Activated T-cell treated with anti-CD3 and anti-CD28 coated beads, Interleukin-2, amount 50 U/mL, for 72 hours (primary cell): Measurements from ENCODE around the gene AGGF1. TPM values are rescaled to one million over a fixed set of nuclear protein-coding genes. Genes with fewer than 3 reads are reported as not detected.
"Not testable (repeated sequence)": the region's sequence is repeated elsewhere in the genome, so short reads cannot be mapped to it uniquely, and the experiment has no call there.

Experiments used
- ATAC-seq, 2 donors: fragments of 150-1000 bp; cut with Tn5 transposase; replicated peaks in 1 of 2; 2 replicates each; pipeline ENCODE4 v1.10.0; 2021; ENCODE audit warnings: moderate library complexity in 2 of 2, mild to moderate bottlenecking in 1 of 2
- DNase-seq, 2 donors: peaks; one replicate each; pipeline ENCODE4 v3.0.0; 2021 to 2022; ENCODE audit warnings: mixed read lengths in 1 of 2
- H3K27ac Mint-ChIP-seq: one replicate; pipeline ENCODE4 v1.8.0; 2022; ENCODE audit warnings: mild to moderate bottlenecking, moderate library complexity, mixed read lengths
- H3K27me3 Mint-ChIP-seq: one replicate; pipeline ENCODE4 v1.8.0; 2022; ENCODE audit warnings: low read depth, mixed read lengths
- H3K36me3 Mint-ChIP-seq, 2 donors: one replicate each; pipeline ENCODE4 v1.8.0; 2022; ENCODE audit warnings: mixed read lengths in 2 of 2, mild to moderate bottlenecking in 1 of 2; ENCODE audit not compliant: insufficient read depth in 2 of 2
- H3K4me1 Mint-ChIP-seq: one replicate; pipeline ENCODE4 v1.8.0; 2022; ENCODE audit warnings: low read depth, mixed read lengths
- H3K4me3 Mint-ChIP-seq, 2 donors: one replicate each; pipeline ENCODE4 v1.8.0; 2022; ENCODE audit warnings: mild to moderate bottlenecking in 2 of 2, mixed read lengths in 2 of 2, moderate library complexity in 2 of 2
- H3K9me3 Mint-ChIP-seq, 2 donors: one replicate each; pipeline ENCODE4 v1.8.0; 2022; ENCODE audit warnings: mixed read lengths in 2 of 2
- total RNA-seq, 2 donors: library from RNA; stranded (reverse); gene quantifications; one replicate each; pipeline ENCODE4 v1.2.3, GENCODE V29; 2022

The AGGF1 gene
- total RNA-seq, 2 donors from 2014 or later = 19.1 to 22.8 TPM

- ATAC-seq (no peak), DNase-seq (no peak)
- Mint-ChIP-seq H3K27me3 (no peaks in the 10 kb centered on the region), H3K4me1 (peaks cover 29% of the 10 kb centered on the region), H3K4me3 (peak overlapping the region in 1 of 2 donors; percentile 31), H3K27ac (no peak overlapping the region), H3K9me3 (peaks cover 5 to 7% of the 10 kb centered on the region in 2 donors), H3K36me3 (peaks cover 14 to 30% of the 10 kb centered on the region in 2 donors)
These were observed 3.1 kb downstream of the AGGF1 start for GRCh38 chr5:77033338-77033737.

DNA sequence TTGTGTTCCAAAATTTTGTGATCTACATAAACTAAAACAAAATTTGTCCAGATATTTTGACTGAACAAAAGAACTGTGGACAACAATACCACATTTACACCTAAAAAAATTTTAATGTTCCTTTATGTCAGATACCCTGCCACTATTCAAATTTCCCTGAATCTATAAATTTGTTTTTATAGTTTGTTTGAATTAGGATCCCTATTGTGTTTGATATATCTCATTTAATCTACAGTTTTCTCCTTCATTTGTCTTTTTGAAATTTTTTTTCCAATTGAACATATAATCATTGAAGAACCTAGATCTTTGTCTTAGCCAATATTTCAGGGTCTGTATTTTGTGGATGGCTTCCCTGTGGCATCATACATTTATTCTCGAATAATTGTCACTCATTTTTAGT, 5.7 kb downstream of the AGGF1 start:
- no peaks in the 10 kb centered on the region for H3K27me3 Mint-ChIP-seq
- H3K27ac Mint-ChIP-seq = no peak overlapping the region
- H3K9me3 Mint-ChIP-seq = no peaks in the 10 kb centered on the region
- H3K4me3 Mint-ChIP-seq = no peak overlapping the region
- ATAC-seq (no peak), DNase-seq (no peak)
- H3K4me1 Mint-ChIP-seq = peaks cover 29% of the 10 kb centered on the region
- peaks cover 2 to 24% of the 10 kb centered on the region in 2 donors for H3K36me3 Mint-ChIP-seq

DNA sequence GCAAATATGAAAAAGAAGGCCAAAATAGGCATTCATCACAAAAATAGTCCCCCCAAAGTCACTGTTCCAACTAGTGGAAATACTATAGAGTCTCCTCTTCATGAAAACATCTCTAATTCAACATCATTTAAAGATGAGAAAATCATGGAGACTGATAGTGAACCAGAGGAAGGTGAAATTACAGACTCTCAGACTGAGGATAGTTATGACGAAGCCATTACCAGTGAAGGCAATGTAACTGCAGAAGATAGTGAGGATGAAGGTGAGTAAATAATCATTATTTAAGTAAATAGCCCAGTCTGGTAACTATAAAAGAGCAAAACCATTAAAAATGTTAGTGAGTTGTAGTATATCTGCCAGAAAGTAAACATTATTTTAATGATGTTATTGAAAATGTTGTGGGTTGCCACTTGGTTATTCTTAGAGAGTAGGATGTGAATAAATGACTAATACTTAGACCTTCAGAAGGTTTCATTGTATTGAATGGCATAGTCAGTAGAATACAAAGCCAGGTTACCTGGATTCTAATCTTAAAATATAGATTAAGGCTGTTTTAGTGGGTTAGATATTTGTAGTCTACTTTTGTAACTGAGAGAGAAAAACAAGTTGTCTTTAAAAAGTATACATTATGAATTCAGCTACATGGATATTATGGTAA, 16.3 kb downstream of the AGGF1 start:
- H3K27me3 Mint-ChIP-seq = no peaks in the 10 kb centered on the region
- H3K36me3 Mint-ChIP-seq = peaks cover 4 to 26% of the 10 kb centered on the region in 2 donors
- ATAC-seq (peak; percentile 81 to 84), DNase-seq (no peak)
- no peaks in the 10 kb centered on the region for H3K9me3 Mint-ChIP-seq
- H3K4me1 Mint-ChIP-seq = peaks cover 17% of the 10 kb centered on the region
- peak overlapping the region in 1 of 2 donors; percentile 37 for H3K4me3 Mint-ChIP-seq
- H3K27ac Mint-ChIP-seq = peak overlapping the region; percentile 38

DNA sequence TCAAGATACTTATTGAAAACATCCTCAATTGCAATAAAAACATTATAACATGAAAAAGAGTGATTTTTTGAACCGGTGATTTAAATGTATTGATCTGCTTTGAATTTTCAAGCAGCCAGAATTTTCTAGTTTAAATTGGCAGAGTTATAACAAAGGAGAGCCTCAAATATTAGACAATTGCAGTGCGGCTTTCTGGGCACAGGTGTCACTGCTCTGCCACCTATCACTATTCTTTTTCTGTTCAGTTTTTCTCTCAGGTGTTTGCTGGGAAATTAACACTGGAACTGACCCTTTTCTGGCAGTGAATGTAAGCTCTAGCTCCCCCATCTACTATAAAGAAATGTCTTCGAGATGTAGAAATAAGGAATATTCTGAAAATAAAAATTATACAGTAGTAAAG, 33.8 kb downstream of the AGGF1 start:
- no peak for ATAC-seq
- no peak for DNase-seq
- Mint-ChIP-seq H3K27me3 (no peaks in the 10 kb centered on the region), H3K36me3 (peaks cover 5 to 28% of the 10 kb centered on the region in 2 donors), H3K4me3 (no peak overlapping the region), H3K9me3 (no peaks in the 10 kb centered on the region), H3K27ac (no peak overlapping the region), H3K4me1 (peaks cover 5% of the 10 kb centered on the region)

- Mint-ChIP-seq H3K4me3 (no peak overlapping the region), H3K36me3 (peaks cover 8 to 31% of the 10 kb centered on the region in 2 donors), H3K27me3 (no peaks in the 10 kb centered on the region), H3K27ac (no peak overlapping the region), H3K4me1 (peaks cover 5% of the 10 kb centered on the region), H3K9me3 (no peaks in the 10 kb centered on the region)
- DNase-seq = no peak
- no peak for ATAC-seq
These were observed 35.1 kb downstream of the AGGF1 start for GRCh38 chr5:77065256-77065655.

DNA sequence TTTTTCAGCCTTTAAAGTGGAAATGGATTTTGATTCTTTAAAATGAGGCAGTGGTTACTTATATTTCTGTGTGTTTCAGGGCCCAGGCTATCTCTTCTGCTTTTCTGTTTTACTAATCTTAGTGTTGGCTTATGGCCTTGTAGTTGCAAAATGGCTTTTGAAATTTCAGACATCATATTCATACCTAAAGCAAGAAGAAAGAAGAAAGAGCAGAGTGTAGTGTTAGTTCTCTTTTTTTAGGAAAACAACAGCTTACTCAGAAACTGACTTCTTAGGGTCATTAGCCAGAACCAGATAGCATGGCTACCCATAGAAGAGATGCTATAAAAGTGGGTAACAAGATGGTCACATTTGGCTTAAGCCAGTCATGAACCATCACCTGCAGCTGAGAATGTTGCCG, 36.0 kb downstream of the AGGF1 start:
- Mint-ChIP-seq H3K27me3 (no peaks in the 10 kb centered on the region), H3K27ac (no peak overlapping the region), H3K9me3 (no peaks in the 10 kb centered on the region), H3K36me3 (peaks cover 8 to 30% of the 10 kb centered on the region in 2 donors), H3K4me1 (peaks cover 5% of the 10 kb centered on the region), H3K4me3 (no peak overlapping the region)
- ATAC-seq = no peak
- DNase-seq = no peak

DNA sequence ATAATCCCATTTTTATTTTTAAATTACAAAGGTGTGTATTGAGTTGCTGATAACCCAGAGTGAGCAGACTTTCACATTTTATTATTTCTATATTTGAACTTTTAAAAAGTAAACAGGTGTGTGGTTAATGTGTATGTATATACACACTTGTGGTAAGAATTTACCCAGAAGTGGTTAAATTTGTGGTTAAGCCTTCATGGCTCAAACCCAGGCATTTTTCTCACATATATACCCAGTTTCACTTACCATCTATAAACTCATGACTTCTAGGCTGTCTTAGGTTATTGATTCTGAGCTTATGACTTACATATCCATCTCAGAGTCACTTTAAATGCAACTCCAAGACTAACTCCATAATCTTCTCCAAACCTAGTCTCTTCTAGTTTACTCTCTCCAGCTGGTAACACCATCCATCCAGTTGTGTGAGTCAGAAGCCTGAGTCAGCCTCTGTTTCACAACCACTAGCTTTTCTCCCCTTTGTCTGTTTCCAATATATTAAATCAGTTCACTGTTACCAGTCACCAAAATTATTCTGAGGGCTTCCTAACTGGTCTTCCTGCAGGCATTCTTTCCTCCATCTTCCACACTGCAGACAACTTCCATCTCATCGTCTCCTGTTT, 36.7 kb downstream of the AGGF1 start:
- Mint-ChIP-seq H3K27ac (no peak overlapping the region), H3K4me1 (peaks cover 5% of the 10 kb centered on the region), H3K9me3 (no peaks in the 10 kb centered on the region), H3K36me3 (peaks cover 8 to 23% of the 10 kb centered on the region in 2 donors), H3K27me3 (no peaks in the 10 kb centered on the region), H3K4me3 (no peak overlapping the region)
- DNase-seq (no peak), ATAC-seq (no peak)

GRCh38 chr5:77073667-77074066, 43.5 kb downstream of the AGGF1 start:
- DNase-seq (no peak), ATAC-seq (no peak)
- Mint-ChIP-seq H3K27ac (no peak overlapping the region), H3K4me3 (no peak overlapping the region), H3K4me1 (peaks cover 4% of the 10 kb centered on the region), H3K9me3 (no peaks in the 10 kb centered on the region), H3K27me3 (no peaks in the 10 kb centered on the region), H3K36me3 (peaks cover 5 to 13% of the 10 kb centered on the region in 2 donors)

GRCh38 chr5:77074745-77075144, 44.5 kb downstream of the AGGF1 start:
- no peak overlapping the region for H3K27ac Mint-ChIP-seq
- H3K4me3 Mint-ChIP-seq = no peak overlapping the region
- DNase-seq = no peak
- no peak for ATAC-seq
- H3K27me3 Mint-ChIP-seq = no peaks in the 10 kb centered on the region
- H3K9me3 Mint-ChIP-seq = no peaks in the 10 kb centered on the region
- H3K36me3 Mint-ChIP-seq = peaks cover 5 to 6% of the 10 kb centered on the region in 2 donors
- peaks cover 4% of the 10 kb centered on the region for H3K4me1 Mint-ChIP-seq

GRCh38 chr5:77076961-77077828, 47.0 kb downstream of the AGGF1 start:
- H3K27me3 Mint-ChIP-seq = no peaks in the 10 kb centered on the region
- H3K4me1 Mint-ChIP-seq = peaks cover 4% of the 10 kb centered on the region

DNA sequence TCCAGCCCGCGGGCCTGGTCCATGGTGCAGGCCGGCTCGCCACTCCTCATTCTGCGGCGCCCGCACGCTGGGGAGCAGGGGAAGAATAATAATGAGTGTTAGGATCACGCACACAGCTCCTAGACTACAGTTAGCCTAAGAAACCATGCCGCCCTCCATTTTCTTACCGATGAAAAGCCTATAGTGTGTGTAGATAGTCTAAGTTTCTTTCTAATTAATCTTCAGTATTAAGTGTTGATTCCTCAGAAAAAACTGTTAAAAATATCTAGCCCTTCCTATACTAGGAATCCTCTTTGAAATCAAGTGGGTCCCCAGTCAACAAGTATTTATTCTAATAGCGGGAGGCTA, 47.6 kb downstream of the AGGF1 start:
- Mint-ChIP-seq H3K27ac (no peak overlapping the region), H3K4me1 (peaks cover 4% of the 10 kb centered on the region), H3K36me3 (peaks cover 2 to 13% of the 10 kb centered on the region in 2 donors), H3K4me3 (peak overlapping the region; percentile 32 to 62), H3K27me3 (no peaks in the 10 kb centered on the region), H3K9me3 (no peaks in the 10 kb centered on the region)
- DNase-seq (no peak), ATAC-seq (no peak)

More at GRCh38 chr5:77076961-77077828, 47.0 kb downstream of the AGGF1 start:
- DNase-seq = peak; percentile 53 to 85
- Mint-ChIP-seq H3K4me3 (peak overlapping the region; percentile 43 to 62), H3K9me3 (no peaks in the 10 kb centered on the region), H3K27ac (no peak overlapping the region), H3K36me3 (peaks cover 2 to 9% of the 10 kb centered on the region in 2 donors)
- ATAC-seq = peak; percentile 86 to 94

- not testable (repeated sequence) for H3K4me3 Mint-ChIP-seq, H3K9me3 Mint-ChIP-seq, H3K27ac Mint-ChIP-seq, H3K27me3 Mint-ChIP-seq, DNase-seq, ATAC-seq
- Mint-ChIP-seq H3K36me3 (peaks cover 0 to 13% of the 10 kb centered on the region in 2 donors), H3K4me1 (peaks cover 12% of the 10 kb centered on the region)
These were observed 50.3 kb downstream of the AGGF1 start for GRCh38 chr5:77080479-77080878.

- Mint-ChIP-seq H3K27me3 (no peaks in the 10 kb centered on the region), H3K4me1 (peaks cover 12% of the 10 kb centered on the region), H3K27ac (no peak overlapping the region), H3K9me3 (no peaks in the 10 kb centered on the region), H3K36me3 (peaks cover 0 to 13% of the 10 kb centered on the region in 2 donors), H3K4me3 (no peak overlapping the region)
- no peak for ATAC-seq
- DNase-seq = no peak
These were observed 50.7 kb downstream of the AGGF1 start for GRCh38 chr5:77080905-77081304.
